Activated CD4-positive, CD25-positive, alpha-beta regulatory T cell treated with anti-CD3 and anti-CD28 coated beads, Interleukin-2, amount 50 U/mL, for 24 hours (primary cell): ENCODE data around the gene FKBP5.
A peak's percentile ranks its signal among the peaks of the same experiment; 100 is the strongest.

Experiments used
- ATAC-seq, 2 donors: fragments of 150-1000 bp; cut with Tn5 transposase; one replicate each; pipeline ENCODE4 v1.10.0; 2021; ENCODE audit warnings: mild to moderate bottlenecking in 1 of 2, moderate library complexity in 1 of 2

FKBP5 gene

GRCh38 chr6:35662999-35663398 is 25.7 kb downstream of the FKBP5 start:
- ATAC-seq: no peak

GRCh38 chr6:35654883-35655282 is 33.8 kb downstream of the FKBP5 start:
- ATAC-seq: no peak

GRCh38 chr6:35651244-35651643 is 37.5 kb downstream of the FKBP5 start:
- ATAC-seq: no peak

- no peak for ATAC-seq
Measured at GRCh38 chr6:35650015-35650414, 38.7 kb downstream of the FKBP5 start.

- ATAC-seq: no peak
Measured at GRCh38 chr6:35648203-35648602, 40.5 kb downstream of the FKBP5 start.

- ATAC-seq: no peak
Measured at GRCh38 chr6:35647400-35647799, 41.3 kb downstream of the FKBP5 start.

- no peak for ATAC-seq
Measured at GRCh38 chr6:35643162-35643535, 45.6 kb downstream of the FKBP5 start.

- peak in 1 of 2 donors; percentile 30 for ATAC-seq
Measured at GRCh38 chr6:35642471-35643161, 46.1 kb downstream of the FKBP5 start.

- ATAC-seq: no peak
Measured at GRCh38 chr6:35640017-35640664, 48.6 kb downstream of the FKBP5 start.

GRCh38 chr6:35638679-35639078 is 50.0 kb downstream of the FKBP5 start:
- no peak for ATAC-seq

- no peak for ATAC-seq
Measured at GRCh38 chr6:35637911-35638310, 50.8 kb downstream of the FKBP5 start.

GRCh38 chr6:35635601-35636597 is 52.8 kb downstream of the FKBP5 start:
- ATAC-seq: peak; percentile 56 to 66

- ATAC-seq: no peak
Measured at GRCh38 chr6:35634316-35634715, 54.4 kb downstream of the FKBP5 start.

- no peak for ATAC-seq
Measured at GRCh38 chr6:35633579-35634089, 55.1 kb downstream of the FKBP5 start.

GRCh38 chr6:35629876-35630378 is 58.8 kb downstream of the FKBP5 start:
- no peak for ATAC-seq

GRCh38 chr6:35626401-35626800 is 62.3 kb downstream of the FKBP5 start:
- no peak for ATAC-seq

GRCh38 chr6:35624341-35625070 is 64.2 kb downstream of the FKBP5 start:
- peak; percentile 13 to 36 for ATAC-seq

GRCh38 chr6:35622283-35622682 is 66.4 kb downstream of the FKBP5 start:
- peak; percentile 70 to 84 for ATAC-seq

GRCh38 chr6:35620706-35621105 is 68.0 kb downstream of the FKBP5 start:
- no peak for ATAC-seq

- peak in 1 of 2 donors; percentile 28 for ATAC-seq
Measured at GRCh38 chr6:35613762-35614161, 75.0 kb downstream of the FKBP5 start.

- ATAC-seq: peak; percentile 79 to 83
Measured at GRCh38 chr6:35611240-35611639, 77.5 kb downstream of the FKBP5 start.

- no peak for ATAC-seq
Measured at GRCh38 chr6:35610830-35611229, 77.9 kb downstream of the FKBP5 start.
